Muscle layer of colon (tissue), 2 donors: Measurements from ENCODE around the gene LRMDA.

ENCODE experiments used
- H3K27ac ChIP-seq: one replicate; pipeline ENCODE4 v1.7.0; 2013; ENCODE audit warnings: low read depth, mild to moderate bottlenecking, low read length, moderate library complexity
- H3K27me3 ChIP-seq, 2 donors: one replicate each; pipeline ENCODE4 v1.7.0; 2013; ENCODE audit warnings: low read length in 2 of 2, mild to moderate bottlenecking in 2 of 2; ENCODE audit not compliant: insufficient read depth in 2 of 2, control insufficient read depth in 1 of 2
- H3K36me3 ChIP-seq: one replicate; pipeline ENCODE4 v1.7.0; 2013; ENCODE audit warnings: mild to moderate bottlenecking, low read length; ENCODE audit not compliant: insufficient read depth
- H3K4me1 ChIP-seq: one replicate; pipeline ENCODE4 v1.7.0; 2013; ENCODE audit warnings: mild to moderate bottlenecking, low read length; ENCODE audit not compliant: insufficient read depth
- H3K4me3 ChIP-seq, 2 donors: one replicate each; pipeline ENCODE4 v1.7.0; 2013; ENCODE audit warnings: low read length in 2 of 2, low read depth in 1 of 2, mild to moderate bottlenecking in 1 of 2, moderate library complexity in 1 of 2
- H3K9ac ChIP-seq: one replicate; pipeline ENCODE4 v1.7.0; 2013; ENCODE audit warnings: low read length
- H3K9me3 ChIP-seq: one replicate; pipeline ENCODE4 v1.7.0; 2013; ENCODE audit warnings: mild to moderate bottlenecking, low read length
- donor health status: abdominal sarcoma.
- donor health status: Adenocarcinoma of cecum.

Gene LRMDA

GRCh38 chr10:76297358-76297757 is 865.9 kb downstream of the LRMDA start:
- H3K36me3 ChIP-seq = no peaks in the 10 kb centered on the region
- H3K27ac ChIP-seq = no peak overlapping the region
- no peaks in the 10 kb centered on the region for H3K9me3 ChIP-seq
- peaks cover 11% of the 10 kb centered on the region for H3K4me1 ChIP-seq
- no peaks in the 10 kb centered on the region for H3K27me3 ChIP-seq
- H3K4me3 ChIP-seq = no peak overlapping the region
- no peak overlapping the region for H3K9ac ChIP-seq

DNA sequence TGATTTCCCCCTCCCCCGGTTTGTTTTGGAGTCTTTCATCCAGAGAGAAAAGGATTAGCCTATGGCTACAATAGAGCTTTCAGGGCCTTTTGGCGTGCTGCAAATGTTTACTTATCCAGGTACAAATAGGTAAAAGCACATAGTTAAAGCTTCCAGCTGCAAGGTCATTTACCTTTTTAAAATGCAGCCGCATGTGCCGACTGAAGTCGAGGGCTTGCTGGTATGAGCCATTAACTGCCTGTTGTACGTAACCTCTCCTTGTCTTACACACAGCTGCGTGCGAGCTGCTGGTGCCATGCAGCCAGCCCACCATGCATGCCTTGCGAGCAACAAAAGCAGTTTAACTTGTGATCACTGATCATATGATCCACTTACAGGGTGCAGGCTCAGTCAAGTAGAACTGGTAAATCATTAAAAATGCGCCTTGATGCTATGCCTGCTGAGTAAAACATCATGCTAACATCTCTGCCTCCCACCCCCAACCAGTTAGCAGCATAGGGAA is 866.4 kb downstream of the LRMDA start:
- H3K9me3 ChIP-seq = no peaks in the 10 kb centered on the region
- H3K4me3 ChIP-seq = no peak overlapping the region
- no peak overlapping the region for H3K27ac ChIP-seq
- no peaks in the 10 kb centered on the region for H3K36me3 ChIP-seq
- H3K4me1 ChIP-seq = peaks cover 15% of the 10 kb centered on the region
- H3K27me3 ChIP-seq = no peaks in the 10 kb centered on the region
- no peak overlapping the region for H3K9ac ChIP-seq

- H3K27ac ChIP-seq = no peak overlapping the region
- no peaks in the 10 kb centered on the region for H3K36me3 ChIP-seq
- H3K27me3 ChIP-seq = no peaks in the 10 kb centered on the region
- H3K9ac ChIP-seq = no peak overlapping the region
- H3K4me3 ChIP-seq = no peak overlapping the region
- no peaks in the 10 kb centered on the region for H3K9me3 ChIP-seq
- peaks cover 20% of the 10 kb centered on the region for H3K4me1 ChIP-seq
These were observed 866.9 kb downstream of the LRMDA start for GRCh38 chr10:76298329-76298728.

DNA sequence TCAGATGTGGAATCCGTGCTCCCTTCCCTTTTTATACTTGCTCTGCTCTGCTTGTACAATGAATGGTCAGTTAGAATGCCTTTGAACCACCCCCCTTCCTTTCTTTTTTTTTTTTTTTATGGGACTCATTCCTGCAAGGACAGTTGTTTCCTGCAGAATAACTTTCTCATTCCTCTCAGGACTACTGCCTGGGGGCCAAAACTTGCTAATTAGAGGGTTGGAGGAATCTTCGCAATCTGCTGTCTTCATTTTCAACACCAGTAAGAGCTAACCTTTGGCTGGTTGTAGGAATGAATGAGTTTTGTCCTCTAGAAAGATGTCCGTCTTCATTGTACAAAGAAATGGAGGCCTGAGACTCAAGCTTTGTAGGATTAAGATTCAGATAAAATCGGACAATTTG is 868.1 kb downstream of the LRMDA start:
- Histone ChIP-seq H3K9ac (no peak overlapping the region), H3K27me3 (no peaks in the 10 kb centered on the region), H3K27ac (no peak overlapping the region), H3K4me3 (no peak overlapping the region), H3K36me3 (no peaks in the 10 kb centered on the region), H3K9me3 (no peaks in the 10 kb centered on the region), H3K4me1 (peaks cover 28% of the 10 kb centered on the region)

DNA sequence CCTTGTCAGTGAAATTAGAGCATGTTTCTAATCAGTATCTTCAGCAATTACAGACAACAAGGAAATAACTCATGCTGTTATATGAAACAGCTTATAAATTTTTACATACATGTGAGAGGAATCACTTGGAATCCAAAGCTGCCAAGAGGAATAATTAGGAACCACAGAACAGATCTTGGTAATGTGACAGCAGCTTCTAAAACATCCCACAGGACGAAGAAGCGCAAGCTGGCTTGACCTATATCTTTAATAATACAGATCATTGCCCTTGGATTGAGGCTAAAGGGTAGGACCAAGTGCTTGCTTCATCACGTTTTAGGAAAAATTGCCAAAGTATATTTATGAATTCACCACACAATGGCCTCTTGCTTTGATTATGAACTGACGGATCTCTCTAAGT is 869.8 kb downstream of the LRMDA start:
- no peaks in the 10 kb centered on the region for H3K36me3 ChIP-seq
- H3K27ac ChIP-seq = no peak overlapping the region
- H3K27me3 ChIP-seq = no peaks in the 10 kb centered on the region
- H3K4me1 ChIP-seq = peaks cover 28% of the 10 kb centered on the region
- H3K4me3 ChIP-seq = no peak overlapping the region
- H3K9ac ChIP-seq = no peak overlapping the region
- no peaks in the 10 kb centered on the region for H3K9me3 ChIP-seq

- H3K27ac ChIP-seq = no peak overlapping the region
- no peaks in the 10 kb centered on the region for H3K9me3 ChIP-seq
- H3K36me3 ChIP-seq = no peaks in the 10 kb centered on the region
- H3K27me3 ChIP-seq = no peaks in the 10 kb centered on the region
- no peak overlapping the region for H3K4me3 ChIP-seq
- H3K4me1 ChIP-seq = peaks cover 28% of the 10 kb centered on the region
- no peak overlapping the region for H3K9ac ChIP-seq
These were observed 870.5 kb downstream of the LRMDA start for GRCh38 chr10:76301950-76302349.

DNA sequence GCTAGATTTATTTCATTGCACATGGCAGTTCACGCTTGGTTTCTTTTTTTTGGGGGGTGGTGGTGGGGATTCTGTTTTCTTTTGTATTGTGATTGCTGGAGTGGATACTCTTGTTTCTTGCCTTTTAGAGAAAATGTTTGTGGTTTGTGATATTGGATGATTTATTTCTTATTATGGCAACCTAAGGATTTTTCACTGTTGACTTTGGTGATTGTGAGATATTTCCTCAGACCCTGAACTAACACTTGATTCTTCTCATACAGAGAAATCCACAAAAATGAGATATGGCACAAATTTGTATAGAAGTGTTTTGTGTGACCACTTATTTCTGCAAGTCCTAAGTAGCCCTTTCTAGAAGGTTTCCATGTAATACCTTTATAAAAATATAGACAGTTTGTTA is 871.1 kb downstream of the LRMDA start:
- Histone ChIP-seq H3K36me3 (no peaks in the 10 kb centered on the region), H3K27ac (no peak overlapping the region), H3K9ac (no peak overlapping the region), H3K4me3 (no peak overlapping the region), H3K4me1 (peaks cover 28% of the 10 kb centered on the region), H3K27me3 (no peaks in the 10 kb centered on the region), H3K9me3 (no peaks in the 10 kb centered on the region)

DNA sequence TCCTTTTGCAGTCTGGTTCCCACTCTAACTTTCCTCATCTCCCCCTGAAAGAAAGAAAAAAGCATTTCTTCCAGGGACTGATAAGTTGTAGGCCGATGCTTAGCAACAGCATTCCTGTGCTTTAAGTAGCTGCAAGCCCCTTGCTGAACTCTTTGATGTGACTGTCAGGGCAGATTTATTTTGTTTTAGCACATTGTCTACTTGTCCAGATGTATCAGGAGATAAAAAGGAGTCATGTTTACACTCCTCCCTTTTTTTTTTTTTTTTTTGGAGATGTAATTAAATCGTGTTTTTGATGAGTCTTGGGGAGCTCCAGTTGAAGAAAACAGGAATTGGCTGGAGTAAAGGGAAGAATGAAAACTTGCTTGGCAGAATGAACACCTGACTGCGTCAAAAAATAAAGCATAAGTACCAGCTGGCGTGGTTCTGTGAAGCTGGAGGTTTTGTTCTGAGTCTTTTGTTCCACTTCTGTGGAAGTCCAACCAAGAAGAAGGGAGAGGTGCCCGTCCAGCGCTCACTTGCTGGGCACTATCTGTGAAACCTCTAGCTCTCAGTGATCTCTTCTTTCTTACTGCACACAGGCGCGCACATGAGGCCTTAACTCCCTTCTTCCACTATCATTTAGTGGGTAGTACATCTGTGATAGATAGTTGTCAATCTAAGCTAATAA is 871.7 kb downstream of the LRMDA start:
- H3K4me1 ChIP-seq = peaks cover 28% of the 10 kb centered on the region
- H3K4me3 ChIP-seq = no peak overlapping the region
- H3K36me3 ChIP-seq = no peaks in the 10 kb centered on the region
- no peak overlapping the region for H3K9ac ChIP-seq
- H3K27ac ChIP-seq = no peak overlapping the region
- H3K27me3 ChIP-seq = no peaks in the 10 kb centered on the region
- H3K9me3 ChIP-seq = no peaks in the 10 kb centered on the region

- Histone ChIP-seq H3K27me3 (no peaks in the 10 kb centered on the region), H3K9ac (no peak overlapping the region), H3K9me3 (no peaks in the 10 kb centered on the region), H3K36me3 (no peaks in the 10 kb centered on the region), H3K27ac (no peak overlapping the region), H3K4me1 (peaks cover 28% of the 10 kb centered on the region), H3K4me3 (no peak overlapping the region)
These were observed 872.4 kb downstream of the LRMDA start for GRCh38 chr10:76303682-76304316.

GRCh38 chr10:76305930-76306615 is 874.6 kb downstream of the LRMDA start:
- no peak overlapping the region for H3K4me3 ChIP-seq
- H3K27ac ChIP-seq = no peak overlapping the region
- H3K4me1 ChIP-seq = peaks cover 43% of the 10 kb centered on the region
- no peaks in the 10 kb centered on the region for H3K36me3 ChIP-seq
- H3K27me3 ChIP-seq = no peaks in the 10 kb centered on the region
- H3K9ac ChIP-seq = no peak overlapping the region
- H3K9me3 ChIP-seq = no peaks in the 10 kb centered on the region

DNA sequence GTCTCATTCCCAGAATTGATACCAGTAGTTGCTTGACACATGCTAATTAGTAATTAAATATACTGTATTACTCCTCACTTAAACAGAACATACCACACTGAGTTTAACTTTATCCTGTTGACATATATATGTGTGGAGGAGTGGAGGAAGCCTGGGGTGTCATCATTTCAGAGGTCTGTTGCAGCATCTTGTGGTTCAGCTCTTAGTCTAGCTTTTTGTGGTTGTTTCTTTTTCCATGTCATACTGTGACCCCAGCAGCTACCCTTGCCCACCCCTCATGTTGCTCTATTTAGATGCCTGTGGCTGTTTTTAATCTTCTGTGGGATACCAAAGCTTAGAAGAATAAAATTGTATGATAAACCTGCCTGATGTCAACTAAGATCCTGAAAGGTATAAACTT is 875.4 kb downstream of the LRMDA start:
- no peak overlapping the region for H3K4me3 ChIP-seq
- H3K36me3 ChIP-seq = no peaks in the 10 kb centered on the region
- H3K9me3 ChIP-seq = no peaks in the 10 kb centered on the region
- peaks cover 45% of the 10 kb centered on the region for H3K4me1 ChIP-seq
- no peaks in the 10 kb centered on the region for H3K27me3 ChIP-seq
- no peak overlapping the region for H3K27ac ChIP-seq
- no peak overlapping the region for H3K9ac ChIP-seq
